GM12891 (cell line): ENCODE measurements around the gene GABRB3.

Source experiments
- DNase-seq: peaks from one replicate; pipeline ENCODE4 v3.0.0; 2011; ENCODE audit warnings: low spot score; ENCODE audit not compliant: insufficient read length
- FAIRE-seq: peaks from 2 replicates; lab custom pipeline; 2011; peaks lifted over from hg19 to GRCh38; lab: Jason Lieb, UNC
- PAX5 ChIP-seq: IDR thresholded peaks from 2 replicates; pipeline ENCODE4 v1.6.1; 2011; ENCODE audit warnings: low read length, moderate library complexity, mild to moderate bottlenecking; ENCODE audit not compliant: insufficient read depth, severe bottlenecking
- POLR2A ChIP-seq: IDR thresholded peaks from 2 replicates; pipeline ENCODE4 v1.6.1; 2011; ENCODE audit warnings: low read depth, low read length, control low read depth
- POLR2AphosphoS5 ChIP-seq: IDR thresholded peaks from 2 replicates; pipeline ENCODE4 v1.6.1; 2011; ENCODE audit warnings: low read depth, low read length, control low read depth
- POU2F2 ChIP-seq: IDR thresholded peaks from 2 replicates; pipeline ENCODE4 v1.6.1; 2011; ENCODE audit warnings: low read depth, mild to moderate bottlenecking, control low read depth, low read length, moderate library complexity
- SPI1 ChIP-seq: IDR thresholded peaks from 2 replicates; pipeline ENCODE4 v1.6.1; 2011; ENCODE audit warnings: low read depth, low read length, control low read depth
- TAF1 ChIP-seq: IDR thresholded peaks from 2 replicates; pipeline ENCODE4 v1.6.1; 2011; ENCODE audit warnings: low read depth, low read length, control low read depth

The GABRB3 gene

DNA sequence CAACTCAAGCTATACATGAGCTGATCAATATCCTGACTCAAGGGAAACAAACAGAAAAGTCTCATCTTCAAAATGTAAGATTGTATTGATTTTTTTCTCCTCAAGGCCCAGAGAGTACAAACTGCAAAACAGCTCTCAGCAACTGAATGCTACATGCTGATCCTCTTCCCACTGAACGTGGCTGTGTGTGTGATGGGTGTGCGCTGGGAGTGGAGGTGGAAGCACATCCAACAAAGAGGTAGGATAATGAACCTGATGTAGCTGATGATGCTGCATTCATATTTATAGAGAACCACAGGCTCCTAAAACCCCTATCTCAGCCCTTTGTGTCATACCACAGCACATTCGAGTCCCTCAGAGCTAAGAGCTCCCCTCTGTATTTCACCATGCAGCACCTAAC, 56.8 kb downstream of the GABRB3 start:
- no peak for DNase-seq
- FAIRE-seq: no peak
- TF ChIP-seq POU2F2 (no peak), SPI1 (no peak), PAX5 (no peak), POLR2AphosphoS5 (no peak), POLR2A (no peak)

DNA sequence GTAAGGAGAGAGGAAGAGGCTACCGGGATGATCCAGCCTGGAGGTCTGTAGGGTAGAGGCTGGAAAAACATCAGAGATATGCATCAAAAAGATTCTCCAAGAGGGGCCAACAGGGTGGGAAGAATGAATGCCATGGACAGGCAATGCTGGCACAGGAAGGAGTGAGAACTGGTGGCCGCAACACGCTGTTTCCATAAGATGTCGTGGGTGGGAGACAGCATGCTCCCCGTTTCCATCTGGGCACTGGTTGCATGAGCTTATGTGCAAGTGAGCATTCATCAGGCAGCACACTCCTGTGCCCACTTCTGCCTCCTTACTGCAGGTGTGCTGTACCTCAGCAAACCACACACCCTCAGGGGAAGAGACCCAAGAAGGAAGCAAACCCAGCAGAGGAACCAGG, 59.4 kb downstream of the GABRB3 start:
- FAIRE-seq (no peak), DNase-seq (no peak)
- TF ChIP-seq POLR2A (no peak), SPI1 (no peak), TAF1 (no peak), POU2F2 (no peak), PAX5 (no peak), POLR2AphosphoS5 (no peak)

DNA sequence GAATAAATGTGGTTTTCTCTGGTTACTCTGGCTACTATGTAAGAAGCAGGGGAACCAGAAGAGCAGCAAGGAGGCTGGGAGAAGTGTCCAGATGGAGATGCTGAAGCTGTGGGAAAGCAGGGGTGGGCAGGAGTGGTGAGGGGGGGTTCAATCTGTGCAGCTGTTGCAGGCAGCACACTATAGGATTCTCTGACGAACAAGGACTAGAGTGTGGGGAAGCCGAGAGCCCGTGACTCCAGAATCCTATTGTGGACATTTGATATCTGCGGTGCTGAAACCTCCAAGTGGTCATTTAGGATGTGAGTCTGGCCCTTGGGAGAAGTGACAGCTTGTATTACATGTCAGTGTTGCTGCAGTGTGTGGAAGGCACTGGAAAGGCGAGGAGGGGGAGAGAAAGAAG, 60.5 kb downstream of the GABRB3 start:
- DNase-seq (no peak), FAIRE-seq (no peak)
- no peak for TF ChIP-seq POLR2A
- TF ChIP-seq POU2F2: no peak
- TF ChIP-seq PAX5: no peak
- TF ChIP-seq POLR2AphosphoS5: no peak
- no peak for TF ChIP-seq TAF1
- no peak for TF ChIP-seq SPI1

DNA sequence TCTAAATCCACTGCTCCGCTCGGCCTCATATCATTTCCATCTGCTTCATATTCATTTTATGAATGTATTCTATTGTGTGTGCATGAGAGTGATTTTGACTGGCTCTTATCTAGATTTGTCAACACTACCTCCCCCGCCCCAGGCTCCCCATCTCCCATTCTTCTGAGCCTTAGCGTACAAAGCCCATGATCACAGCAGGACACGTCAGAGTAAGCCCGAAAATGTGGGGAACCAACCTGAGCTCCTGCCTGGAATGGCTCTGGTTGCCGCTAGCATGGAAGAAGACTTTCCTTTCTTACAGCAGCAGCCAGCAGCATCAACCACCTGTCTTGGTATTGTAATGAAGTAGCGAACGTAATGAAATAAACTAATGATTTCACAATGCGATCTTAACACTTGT, 61.4 kb downstream of the GABRB3 start:
- FAIRE-seq (no peak), DNase-seq (no peak)
- TF ChIP-seq POU2F2 (no peak), POLR2AphosphoS5 (no peak), PAX5 (no peak), TAF1 (no peak), POLR2A (no peak)

DNA sequence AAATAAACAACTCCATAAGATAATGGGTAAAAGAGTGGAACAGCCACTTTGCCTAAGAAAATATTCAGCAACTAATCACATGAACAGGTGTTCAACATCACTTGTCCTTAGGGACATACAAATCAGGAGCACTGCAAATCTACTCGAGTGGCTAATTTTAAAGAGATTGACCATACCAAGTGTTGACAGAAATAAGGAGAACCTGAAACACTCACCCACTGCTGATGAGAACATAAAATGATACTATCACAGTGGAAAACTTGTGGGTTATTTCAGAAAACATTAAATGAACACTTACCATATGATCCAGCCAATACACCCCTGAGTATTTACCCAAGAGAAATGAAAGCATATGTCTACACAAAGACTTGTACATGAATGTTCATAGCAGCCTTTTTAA, 70.5 kb downstream of the GABRB3 start:
- FAIRE-seq (no peak), DNase-seq (no peak)
- no peak for TF ChIP-seq PAX5
- no peak for TF ChIP-seq SPI1
- TF ChIP-seq TAF1: no peak
- TF ChIP-seq POLR2A: no peak
- TF ChIP-seq POU2F2: no peak

DNA sequence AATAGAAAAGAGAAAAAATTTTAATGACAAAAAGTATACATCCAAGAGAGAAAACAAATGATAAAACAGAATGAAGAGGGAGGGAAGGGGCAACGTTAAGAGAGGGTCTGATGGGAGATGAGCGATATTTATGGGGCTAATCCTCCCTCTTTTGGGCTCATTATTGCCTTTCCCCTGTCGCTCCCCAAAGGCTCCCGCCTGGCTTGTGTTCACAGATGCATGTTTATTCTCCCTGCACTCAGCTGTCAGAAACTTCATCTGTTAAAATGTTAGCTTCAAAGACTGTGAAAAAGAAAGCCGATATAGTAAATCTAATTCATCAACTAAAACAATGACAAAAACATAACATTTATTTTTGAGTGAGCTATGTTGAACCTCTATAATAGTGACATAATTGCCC, 74.3 kb downstream of the GABRB3 start:
- no peak for FAIRE-seq

DNA sequence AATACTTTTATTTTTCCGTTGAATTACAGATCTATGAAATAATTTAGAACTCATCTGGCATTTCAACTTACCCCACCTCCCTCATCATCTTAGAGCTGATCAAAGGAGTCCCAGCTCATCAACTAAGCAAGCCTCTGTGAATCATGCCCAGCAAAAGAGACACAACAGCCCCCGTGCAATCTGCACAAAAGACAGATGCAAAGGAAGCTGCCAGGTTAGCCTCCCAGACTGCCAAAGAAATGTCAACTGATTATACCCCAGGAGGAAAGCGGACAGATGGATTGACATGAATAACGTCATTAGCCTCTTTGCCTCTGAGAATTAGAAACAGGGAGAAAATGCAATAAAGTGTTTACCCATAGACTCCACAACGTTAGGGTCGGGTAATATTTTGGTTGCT, 75.0 kb downstream of the GABRB3 start:
- no peak for DNase-seq
- FAIRE-seq: no peak
- no peak for TF ChIP-seq PAX5
- TF ChIP-seq POLR2AphosphoS5: no peak
- no peak for TF ChIP-seq POU2F2
- no peak for TF ChIP-seq TAF1

More for the DNA sequence above, 74.3 kb downstream of the GABRB3 start:
- DNase-seq: no peak
- no peak for TF ChIP-seq PAX5
- no peak for TF ChIP-seq POLR2A
- TF ChIP-seq TAF1: no peak
- TF ChIP-seq POLR2AphosphoS5: no peak
- TF ChIP-seq POU2F2: no peak
- no peak for TF ChIP-seq SPI1

DNA sequence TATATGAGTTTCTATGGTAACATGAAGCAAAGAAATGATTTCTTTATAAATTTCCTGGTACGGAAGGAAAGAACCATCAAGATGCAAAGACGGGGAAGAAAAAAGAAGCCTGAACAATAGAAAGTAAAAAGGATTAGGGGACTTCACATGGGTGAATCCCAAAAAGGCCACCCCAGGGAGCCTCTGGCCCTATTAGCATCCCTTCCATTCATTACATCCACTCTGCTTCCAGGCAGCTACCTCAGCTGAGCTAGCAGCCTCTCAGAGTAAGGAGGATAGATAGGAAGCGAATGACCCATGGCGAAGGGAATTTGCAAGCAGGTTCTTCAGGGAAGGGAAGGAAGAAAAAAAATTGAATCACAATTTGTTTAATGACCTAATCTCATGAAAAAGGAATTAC, 81.6 kb downstream of the GABRB3 start:
- no peak for DNase-seq
- FAIRE-seq: no peak
- TF ChIP-seq PAX5 (no peak), TAF1 (no peak), SPI1 (no peak)

DNA sequence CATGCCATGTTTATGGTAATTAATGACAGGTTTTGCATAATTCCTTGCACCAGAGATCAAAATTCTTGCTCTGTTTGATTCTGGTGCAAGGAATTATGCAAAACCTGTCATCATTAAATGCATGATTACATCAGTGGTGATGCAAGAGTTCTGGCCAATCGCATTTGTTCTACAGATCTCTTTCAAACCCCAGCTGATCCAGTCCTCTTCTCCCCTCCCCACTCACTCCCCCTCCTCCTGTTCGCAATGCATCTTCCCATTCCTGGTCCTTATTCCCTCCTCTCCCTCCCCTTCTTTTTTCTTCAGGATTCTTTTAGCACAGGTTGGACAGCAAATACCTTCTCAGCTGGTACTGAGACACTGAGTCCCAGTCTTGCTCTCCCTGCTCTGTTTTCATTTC, 82.1 kb downstream of the GABRB3 start:
- TF ChIP-seq SPI1 (no peak), PAX5 (no peak), POLR2A (no peak)
- DNase-seq (no peak), FAIRE-seq (no peak)

DNA sequence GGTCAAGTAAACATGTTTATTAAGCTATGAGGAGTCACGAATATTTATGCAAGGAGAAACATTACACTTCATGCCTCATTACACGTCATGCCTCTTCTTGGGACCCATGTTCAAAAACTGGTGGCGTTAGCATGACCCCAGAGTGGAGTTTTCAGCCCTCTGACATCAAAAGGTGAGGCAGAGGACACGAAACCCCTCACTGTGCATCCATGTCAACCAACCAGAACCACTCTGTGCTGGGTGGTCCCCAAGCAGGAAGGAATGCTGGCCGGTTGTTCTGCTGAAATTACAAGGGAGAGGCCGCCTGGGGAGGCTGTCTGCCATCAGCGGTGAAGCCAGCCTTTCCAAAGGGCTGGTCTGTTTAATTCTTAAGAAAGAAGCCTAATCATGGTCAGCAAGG, 83.4 kb downstream of the GABRB3 start:
- no peak for FAIRE-seq
- no peak for TF ChIP-seq POLR2A
- no peak for TF ChIP-seq TAF1
- TF ChIP-seq POLR2AphosphoS5: no peak
- no peak for TF ChIP-seq POU2F2
- TF ChIP-seq SPI1: no peak
- TF ChIP-seq PAX5: no peak
- DNase-seq: no peak
